Lower leg skin (tissue), 4 donors: ENCODE data around the gene KCNK13. TPM values are rescaled to one million over a fixed set of nuclear protein-coding genes. Genes with fewer than 3 reads are reported as not detected.

Experiments used
- DNase-seq, 2 donors: peaks; one replicate each; pipeline ENCODE4 v3.0.0-alpha.2; 2019; ENCODE audit warnings: low spot score in 2 of 2
- H3K4me3 ChIP-seq: fragments of 200-600 bp; sonication (generic); 2 replicates; pipeline ENCODE4 v1.5.1; 2017; ENCODE audit warnings: mild to moderate bottlenecking, low read depth; ENCODE audit not compliant: poor library complexity, severe bottlenecking
- POLR2A ChIP-seq, 2 donors: fragments of 450-650 bp; IDR thresholded peaks; one replicate each; pipeline ENCODE4 v1.6.1; 2016 to 2017; ENCODE audit warnings: antibody characterized with exemption in 2 of 2, mild to moderate bottlenecking in 1 of 2, moderate library complexity in 1 of 2
- WGBS, 2 donors: methylation state at CpG; one replicate each; pipeline ENCODE4 v1.1.5; 2018; 5-methylcytosine and 5-hydroxymethylcytosine counted together
- intact Hi-C: fragments of 100-400 bp; cut with DNase I; formaldehyde crosslinking; loops from one replicate; pipeline ENCODE4 v1.15.0; 2023; ENCODE audit warnings: low total_unique reads
- total RNA-seq, 4 donors: library from RNA; depleted of rRNA; stranded (reverse); fragments of >200 nt; gene quantifications; one replicate each; pipeline ENCODE4 v1.1.0, GENCODE V29; 2016
- TF ChIP-seq, protein P1 (sequence below), 3 donors: fragments of 450-650 bp; IDR thresholded peaks; one replicate each; pipeline ENCODE4 v1.5.1; 2016; ENCODE audit warnings: antibody characterized with exemption in 3 of 3, mild to moderate bottlenecking in 3 of 3, moderate library complexity in 2 of 3

The KCNK13 gene
- total RNA-seq, 4 donors from 2014 or later = 0.12 to 0.46 (median 0.16) TPM; not detected in 1

GRCh38 chr14:90118027-90118426, 56.2 kb downstream of the KCNK13 start:
- no peak overlapping the region for H3K4me3 ChIP-seq
- WGBS, 2 donors = 70 to 76% methylated on average over 3 of the region's 3 CpGs
- intact Hi-C loops = no loop called here
- no peak for DNase-seq
- no peak for TF ChIP-seq POLR2A (IDR thresholded peaks at IDR 0.05)

GRCh38 chr14:90126260-90126659, 64.5 kb downstream of the KCNK13 start:
- no peak for DNase-seq
- TF ChIP-seq, protein P1, sequence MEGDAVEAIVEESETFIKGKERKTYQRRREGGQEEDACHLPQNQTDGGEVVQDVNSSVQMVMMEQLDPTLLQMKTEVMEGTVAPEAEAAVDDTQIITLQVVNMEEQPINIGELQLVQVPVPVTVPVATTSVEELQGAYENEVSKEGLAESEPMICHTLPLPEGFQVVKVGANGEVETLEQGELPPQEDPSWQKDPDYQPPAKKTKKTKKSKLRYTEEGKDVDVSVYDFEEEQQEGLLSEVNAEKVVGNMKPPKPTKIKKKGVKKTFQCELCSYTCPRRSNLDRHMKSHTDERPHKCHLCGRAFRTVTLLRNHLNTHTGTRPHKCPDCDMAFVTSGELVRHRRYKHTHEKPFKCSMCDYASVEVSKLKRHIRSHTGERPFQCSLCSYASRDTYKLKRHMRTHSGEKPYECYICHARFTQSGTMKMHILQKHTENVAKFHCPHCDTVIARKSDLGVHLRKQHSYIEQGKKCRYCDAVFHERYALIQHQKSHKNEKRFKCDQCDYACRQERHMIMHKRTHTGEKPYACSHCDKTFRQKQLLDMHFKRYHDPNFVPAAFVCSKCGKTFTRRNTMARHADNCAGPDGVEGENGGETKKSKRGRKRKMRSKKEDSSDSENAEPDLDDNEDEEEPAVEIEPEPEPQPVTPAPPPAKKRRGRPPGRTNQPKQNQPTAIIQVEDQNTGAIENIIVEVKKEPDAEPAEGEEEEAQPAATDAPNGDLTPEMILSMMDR (IDR thresholded peaks at IDR 0.05) = no peak
- no peak for TF ChIP-seq POLR2A (IDR thresholded peaks at IDR 0.05)
- intact Hi-C loops = no loop called here
- H3K4me3 ChIP-seq = no peak overlapping the region
- 88 to 89% methylated on average over 15 of the region's 15 CpGs for WGBS, 2 donors

DNA sequence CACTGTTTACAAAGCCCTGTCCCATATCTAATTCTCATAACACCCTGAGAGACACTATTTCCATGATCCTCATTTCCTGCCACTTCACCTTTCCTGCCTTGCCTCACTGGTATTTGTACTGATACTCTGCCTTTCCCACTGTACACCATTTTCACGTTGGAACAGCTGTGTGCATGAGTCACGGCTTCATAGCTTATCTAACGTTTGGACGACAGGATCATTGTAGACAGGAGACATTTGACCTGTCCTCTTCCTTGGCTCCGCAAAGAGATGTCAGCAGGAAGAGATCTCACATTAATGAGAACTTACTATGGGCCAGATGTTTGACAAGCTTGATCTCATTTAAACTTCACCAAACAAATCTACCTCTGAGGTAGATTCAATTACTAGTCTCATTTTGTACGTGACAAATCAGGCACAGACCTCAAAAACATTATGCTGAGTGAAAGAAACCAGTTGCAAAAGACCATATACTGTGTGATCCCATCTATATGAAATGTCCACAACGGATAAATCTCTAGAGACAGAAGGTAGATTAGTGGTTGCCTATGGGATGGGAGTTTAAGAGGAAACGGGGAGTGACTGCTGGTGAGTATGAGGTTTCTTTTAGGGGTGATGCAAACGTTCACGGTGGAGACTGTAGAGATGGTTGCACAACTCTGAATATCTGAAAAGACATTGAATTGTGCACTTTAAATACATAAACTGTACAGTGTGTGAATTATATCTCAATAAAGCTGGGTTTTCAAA, 71.2 kb downstream of the KCNK13 start:
- intact Hi-C loops = no loop called here
- DNase-seq = no peak
- 68 to 73% methylated on average over 10 of the region's 10 CpGs for WGBS, 2 donors
- no peak overlapping the region for H3K4me3 ChIP-seq
- TF ChIP-seq POLR2A (IDR thresholded peaks at IDR 0.05) = no peak

GRCh38 chr14:90136904-90137303, 75.1 kb downstream of the KCNK13 start:
- WGBS, 2 donors = 73 to 78% methylated on average over 4 of the region's 4 CpGs
- TF ChIP-seq, protein P1 (IDR thresholded peaks at IDR 0.05) = no peak
- TF ChIP-seq POLR2A (IDR thresholded peaks at IDR 0.05) = no peak
- intact Hi-C loops = no loop called here
- no peak for DNase-seq
- no peak overlapping the region for H3K4me3 ChIP-seq

- TF ChIP-seq, protein P1 (IDR thresholded peaks at IDR 0.05) = no peak
- no peak for TF ChIP-seq POLR2A (IDR thresholded peaks at IDR 0.05)
- intact Hi-C loops = no loop called here
- H3K4me3 ChIP-seq = no peak overlapping the region
- no peak for DNase-seq
- 86 to 88% methylated on average over 4 of the region's 4 CpGs for WGBS, 2 donors
These were observed 76.0 kb downstream of the KCNK13 start for GRCh38 chr14:90137807-90138206.

- 87 to 89% methylated on average over 5 to 6 of the region's 6 CpGs for WGBS, 2 donors
- no peak for TF ChIP-seq POLR2A (IDR thresholded peaks at IDR 0.05)
- TF ChIP-seq, protein P1 (IDR thresholded peaks at IDR 0.05) = no peak
- H3K4me3 ChIP-seq = no peak overlapping the region
- intact Hi-C loops = no loop called here
- no peak for DNase-seq
These were observed 77.4 kb downstream of the KCNK13 start for GRCh38 chr14:90139199-90139598.
